ENCODE results near the gene RAG2. TPM values are rescaled to one million over a fixed set of nuclear protein-coding genes. Genes with fewer than 3 reads are reported as not detected.
A peak's percentile ranks its signal among the peaks of the same experiment; 100 is the strongest.

Gene RAG2
- total RNA-seq, 2 experiments from 2014 or later, result not detected

DNA sequence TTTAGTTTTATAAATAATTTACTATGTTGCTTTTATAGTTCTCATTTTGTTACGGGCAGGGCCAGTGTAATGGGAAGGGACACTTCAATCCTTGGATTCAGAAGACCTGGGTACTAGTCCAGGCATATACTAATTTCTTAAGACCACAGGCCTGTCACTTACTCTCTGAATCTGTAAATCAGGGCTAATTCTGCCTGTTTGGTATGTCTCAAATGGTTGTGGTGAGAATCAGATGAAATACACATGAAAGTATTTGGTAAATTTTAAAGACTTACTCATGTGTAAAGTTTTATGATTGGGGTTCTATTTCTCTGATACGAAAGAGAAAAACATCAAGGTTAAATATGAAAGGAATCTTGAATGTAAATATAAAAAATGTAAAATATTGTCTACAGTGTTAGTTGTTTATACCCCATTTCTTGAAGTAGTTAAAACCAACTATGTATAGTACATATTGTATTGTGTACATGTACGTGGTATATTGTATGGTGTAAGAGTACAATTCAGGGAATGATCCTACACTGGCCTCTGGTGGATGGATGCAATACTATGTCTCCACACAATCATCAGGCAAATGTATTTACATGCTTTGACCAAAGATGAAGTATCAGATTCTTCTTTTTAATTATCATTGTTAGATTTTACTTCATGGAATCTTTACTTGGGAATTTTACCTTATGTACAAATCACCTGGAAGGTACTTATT is 24.5 kb upstream of the RAG2 start:
- TF ChIP-seq, protein P1, sequence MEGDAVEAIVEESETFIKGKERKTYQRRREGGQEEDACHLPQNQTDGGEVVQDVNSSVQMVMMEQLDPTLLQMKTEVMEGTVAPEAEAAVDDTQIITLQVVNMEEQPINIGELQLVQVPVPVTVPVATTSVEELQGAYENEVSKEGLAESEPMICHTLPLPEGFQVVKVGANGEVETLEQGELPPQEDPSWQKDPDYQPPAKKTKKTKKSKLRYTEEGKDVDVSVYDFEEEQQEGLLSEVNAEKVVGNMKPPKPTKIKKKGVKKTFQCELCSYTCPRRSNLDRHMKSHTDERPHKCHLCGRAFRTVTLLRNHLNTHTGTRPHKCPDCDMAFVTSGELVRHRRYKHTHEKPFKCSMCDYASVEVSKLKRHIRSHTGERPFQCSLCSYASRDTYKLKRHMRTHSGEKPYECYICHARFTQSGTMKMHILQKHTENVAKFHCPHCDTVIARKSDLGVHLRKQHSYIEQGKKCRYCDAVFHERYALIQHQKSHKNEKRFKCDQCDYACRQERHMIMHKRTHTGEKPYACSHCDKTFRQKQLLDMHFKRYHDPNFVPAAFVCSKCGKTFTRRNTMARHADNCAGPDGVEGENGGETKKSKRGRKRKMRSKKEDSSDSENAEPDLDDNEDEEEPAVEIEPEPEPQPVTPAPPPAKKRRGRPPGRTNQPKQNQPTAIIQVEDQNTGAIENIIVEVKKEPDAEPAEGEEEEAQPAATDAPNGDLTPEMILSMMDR (IDR thresholded peaks at IDR 0.05), result no peak
- H3K27me3 ChIP-seq (ENCODE audit: control insufficient read depth in 1 of 2, insufficient read depth in 2 of 2, low read length in 2 of 2), result no peaks in the 10 kb centered on the region
- H3K36me3 ChIP-seq (ENCODE audit: insufficient read depth, low read length), result no peaks in the 10 kb centered on the region
- H3K27ac Mint-ChIP-seq, result no peak overlapping the region
- peaks cover 5% of the 10 kb centered on the region for H3K27me3 Mint-ChIP-seq
- DNase-seq, result peak in 3 of 14 experiments; percentile 18 to 32 (median 22)
- ATAC-seq (ENCODE audit: poor library complexity), result no peak
- no peaks in the 10 kb centered on the region for H3K36me3 Mint-ChIP-seq (ENCODE audit: low read depth)
- no peak overlapping the region for H3K4me3 Mint-ChIP-seq
- intact Hi-C loops (cut with DNase I, micrococcal nuclease), result no loop called here
- H3K4me1 ChIP-seq (ENCODE audit: insufficient read depth, low read length), result no peaks in the 10 kb centered on the region
- POLR2A ChIA-PET, result no interaction called here
- no peaks in the 10 kb centered on the region for H3K4me1 Mint-ChIP-seq (ENCODE audit: low read depth)
- no peaks in the 10 kb centered on the region for H3K9me3 Mint-ChIP-seq
- CTCF ChIA-PET, result no interaction called here
- H3K9me3 ChIP-seq (ENCODE audit: control insufficient read depth in 1 of 2, insufficient read depth in 1 of 2, low read length in 2 of 2), result no peaks in the 10 kb centered on the region
- no peak overlapping the region for H3K27ac ChIP-seq (ENCODE audit: low read depth in 1 of 2, low read length in 2 of 2)
- no peak overlapping the region for H3K4me3 ChIP-seq (ENCODE audit: low read length)

DNA sequence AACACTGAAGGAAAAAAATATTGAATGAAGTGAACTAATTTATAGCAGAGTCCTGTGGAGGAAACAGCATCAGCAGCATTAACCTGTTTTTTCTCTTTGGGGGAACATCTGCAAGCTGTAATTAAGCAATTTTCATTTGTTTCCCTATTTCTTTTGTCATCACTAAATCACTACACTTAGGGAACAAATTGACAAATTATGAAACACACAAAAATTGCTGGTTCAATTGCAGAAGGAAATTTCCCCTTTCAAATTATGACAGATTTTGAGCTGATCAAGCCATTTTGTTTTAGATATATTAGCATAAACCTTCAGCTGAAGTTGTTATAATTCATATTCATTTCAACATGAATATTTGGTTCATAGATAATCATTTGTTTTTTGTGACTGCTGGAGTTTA is 22.2 kb upstream of the RAG2 start:
- TF ChIP-seq, protein P1 (IDR thresholded peaks at IDR 0.05), result no peak
- POLR2A ChIA-PET, result no interaction called here

DNA sequence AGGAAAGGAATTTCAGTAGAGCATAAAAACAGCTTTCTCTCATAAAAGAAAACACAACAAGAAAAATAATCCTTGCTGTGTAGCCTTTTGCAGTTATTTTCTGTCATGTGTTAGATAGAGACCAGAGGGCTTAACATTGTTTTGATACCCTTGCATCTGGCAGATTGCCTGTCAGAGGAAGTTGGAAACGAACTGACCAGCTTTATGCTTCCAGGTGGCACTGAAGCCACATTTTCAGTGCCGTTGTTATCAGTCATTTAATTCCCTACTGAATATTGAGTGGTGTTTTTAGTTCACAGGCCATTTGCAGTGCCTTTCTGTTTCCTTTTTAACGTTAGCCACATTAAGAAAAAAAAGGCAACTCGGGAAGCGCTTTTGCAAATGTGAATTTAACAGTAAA is 21.5 kb upstream of the RAG2 start:
- Histone ChIP-seq H3K27me3 (ENCODE audit: control insufficient read depth in 1 of 2, insufficient read depth in 2 of 2, low read length in 2 of 2) (no peaks in the 10 kb centered on the region), H3K36me3 (ENCODE audit: insufficient read depth, low read length) (no peaks in the 10 kb centered on the region), H3K9me3 (ENCODE audit: control insufficient read depth in 1 of 2, insufficient read depth in 1 of 2, low read length in 2 of 2) (no peaks in the 10 kb centered on the region), H3K4me1 (ENCODE audit: insufficient read depth, low read length) (no peaks in the 10 kb centered on the region), H3K27ac (ENCODE audit: low read depth in 1 of 2, low read length in 2 of 2) (no peak overlapping the region), H3K4me3 (ENCODE audit: low read length) (no peak overlapping the region)
- TF ChIP-seq, protein P1 (IDR thresholded peaks at IDR 0.05), result no peak
- Mint-ChIP-seq H3K36me3 (ENCODE audit: low read depth) (no peaks in the 10 kb centered on the region), H3K4me3 (no peak overlapping the region), H3K27me3 (peaks cover 3% of the 10 kb centered on the region), H3K9me3 (no peaks in the 10 kb centered on the region), H3K27ac (no peak overlapping the region), H3K4me1 (ENCODE audit: low read depth) (no peaks in the 10 kb centered on the region)
- intact Hi-C loops (cut with DNase I, micrococcal nuclease), result no loop called here
- ChIA-PET POLR2A (interaction anchor here (1.0 kb wide), 1 partner anchor 11 kb away, joined by 3 read pairs; no protein-coding TSS in a partner anchor), CTCF (no interaction called here)
- DNase-seq, result no peak
- ATAC-seq (ENCODE audit: poor library complexity), result no peak

More for the DNA sequence above, 22.2 kb upstream of the RAG2 start:
- no peaks in the 10 kb centered on the region for H3K4me1 Mint-ChIP-seq (ENCODE audit: low read depth)
- CTCF ChIA-PET, result no interaction called here
- ATAC-seq (ENCODE audit: poor library complexity) (no peak), DNase-seq (no peak)
- Histone ChIP-seq H3K27me3 (ENCODE audit: control insufficient read depth in 1 of 2, insufficient read depth in 2 of 2, low read length in 2 of 2) (no peaks in the 10 kb centered on the region), H3K36me3 (ENCODE audit: insufficient read depth, low read length) (no peaks in the 10 kb centered on the region), H3K4me3 (ENCODE audit: low read length) (no peak overlapping the region), H3K9me3 (ENCODE audit: control insufficient read depth in 1 of 2, insufficient read depth in 1 of 2, low read length in 2 of 2) (no peaks in the 10 kb centered on the region), H3K4me1 (ENCODE audit: insufficient read depth, low read length) (no peaks in the 10 kb centered on the region), H3K27ac (ENCODE audit: low read depth in 1 of 2, low read length in 2 of 2) (no peak overlapping the region)
- peaks cover 5% of the 10 kb centered on the region for H3K27me3 Mint-ChIP-seq
- no peaks in the 10 kb centered on the region for H3K9me3 Mint-ChIP-seq
- intact Hi-C loops (cut with DNase I, micrococcal nuclease), result no loop called here
- no peak overlapping the region for H3K4me3 Mint-ChIP-seq
- H3K27ac Mint-ChIP-seq, result no peak overlapping the region
- H3K36me3 Mint-ChIP-seq (ENCODE audit: low read depth), result no peaks in the 10 kb centered on the region

All from CD4-positive, alpha-beta T cell (primary cell).